WTC11 (cell line): Measurements from ENCODE around the gene MIGA2. TPM values are rescaled to one million over a fixed set of nuclear protein-coding genes. Genes with fewer than 3 reads are reported as not detected.

Experiments
- ATAC-seq: fragments of 200-7000 bp; cut with Tn5 transposase; 2 replicates; pipeline ENCODE4 v1.10.0; 2021; ENCODE audit warnings: mild to moderate bottlenecking, moderate library complexity
- CTCF ChIA-PET: fragments of 300-600 bp; sonication (Branson Sonifier 250); formaldehyde crosslinking; loops from one replicate; lab custom pipeline; 2021; ENCODE audit warnings: antibody characterized with exemption; lab: Charles Lee
- POLR2A ChIA-PET: fragments of 350-600 bp; sonication (Branson Sonifier 250); formaldehyde crosslinking; loops from one replicate; lab custom pipeline; 2021; ENCODE audit warnings: antibody characterized with exemption; lab: Charles Lee
- DNase-seq: peaks from one replicate; pipeline ENCODE4 v3.0.0; 2021; ENCODE audit warnings: low spot score
- H3K27ac Mint-ChIP-seq: 2 replicates; pipeline ENCODE4 v1.8.0; 2021; ENCODE audit warnings: mixed read lengths
- H3K27me3 Mint-ChIP-seq: 2 replicates; pipeline ENCODE4 v1.8.0; 2021; ENCODE audit warnings: low read depth, mild to moderate bottlenecking, moderate library complexity, mixed read lengths
- H3K36me3 Mint-ChIP-seq: 2 replicates; pipeline ENCODE4 v1.8.0; 2021; ENCODE audit warnings: mixed read lengths
- H3K4me1 Mint-ChIP-seq: 2 replicates; pipeline ENCODE4 v1.8.0; 2022; ENCODE audit warnings: mixed read lengths
- H3K4me3 Mint-ChIP-seq: 2 replicates; pipeline ENCODE4 v1.8.0; 2021; ENCODE audit warnings: mild to moderate bottlenecking, moderate library complexity, mixed read lengths
- H3K9me3 Mint-ChIP-seq: 2 replicates; pipeline ENCODE4 v1.8.0; 2021; ENCODE audit warnings: mixed read lengths
- ARID4B ChIP-seq: sonication (generic); formaldehyde crosslinking; IDR thresholded peaks from 2 replicates; pipeline ENCODE4 v1.8.0; 2023; ENCODE audit warnings: missing genetic modification reagents, mild to moderate bottlenecking, borderline replicate concordance
- E2F1 ChIP-seq: sonication (generic); formaldehyde crosslinking; IDR thresholded peaks from 2 replicates; pipeline ENCODE4 v1.8.0; 2022; ENCODE audit warnings: mild to moderate bottlenecking, missing genetic modification reagents
- ERG ChIP-seq: fragments of 250-450 bp; sonication (Bioruptor Pico); IDR thresholded peaks from 2 replicates; pipeline ENCODE4 v1.8.0; 2021; ENCODE audit warnings: mild to moderate bottlenecking
- ESRRA ChIP-seq: sonication (generic); formaldehyde crosslinking; IDR thresholded peaks from 2 replicates; pipeline ENCODE4 v1.8.1; 2022; ENCODE audit warnings: mild to moderate bottlenecking, missing genetic modification reagents, borderline replicate concordance
- FOXP4 ChIP-seq: sonication (generic); formaldehyde crosslinking; IDR thresholded peaks from 2 replicates; pipeline ENCODE4 v1.8.0; 2022; ENCODE audit warnings: mild to moderate bottlenecking, missing genetic modification reagents
- MAX ChIP-seq: sonication (generic); formaldehyde crosslinking; IDR thresholded peaks from 2 replicates; pipeline ENCODE4 v1.8.0; 2022; ENCODE audit warnings: mild to moderate bottlenecking, missing genetic modification reagents
- PRRX2 ChIP-seq: fragments of 250-450 bp; sonication (Bioruptor Pico); IDR thresholded peaks from 2 replicates; pipeline ENCODE4 v1.8.0; 2021; ENCODE audit warnings: mild to moderate bottlenecking
- ZNF512 ChIP-seq: sonication (generic); formaldehyde crosslinking; IDR thresholded peaks from 2 replicates; pipeline ENCODE4 v1.8.1; 2022; ENCODE audit warnings: missing genetic modification reagents, borderline replicate concordance
- ZNF532 ChIP-seq: fragments of 250-450 bp; sonication (Bioruptor Pico); IDR thresholded peaks from 2 replicates; pipeline ENCODE4 v1.9.0; 2021; ENCODE audit warnings: mild to moderate bottlenecking, borderline replicate concordance
- ZSCAN18 ChIP-seq: fragments of 250-450 bp; sonication (Bioruptor Pico); IDR thresholded peaks from 2 replicates; pipeline ENCODE4 v2.1.2; 2022; ENCODE audit warnings: mild to moderate bottlenecking, moderate library complexity
- total RNA-seq: library from RNA; stranded (reverse); gene quantifications from 3 replicates; pipeline ENCODE4 v1.2.3, GENCODE V29; 2021

MIGA2 gene
- total RNA-seq, 1 experiment from 2014 or later, result 61.7 TPM

- TF ChIP-seq ARID4B, result no peak
- no peak for TF ChIP-seq FOXP4 (CRISPR knock-in tag)
- TF ChIP-seq ZSCAN18 (CRISPR knock-in tag), result no peak
- TF ChIP-seq, all 79 proteins: peak for 0
These were observed 17.9 kb downstream of the MIGA2 start (continued) for GRCh38 chr9:129054163-129054851.

GRCh38 chr9:129058965-129059795 is 22.8 kb downstream of the MIGA2 start:
- ATAC-seq (no peak), DNase-seq (no peak)
- H3K9me3 Mint-ChIP-seq, result no peaks in the 10 kb centered on the region
- ChIA-PET POLR2A (interaction anchor here (0.6 kb wide), 1 partner anchor 16 kb away, joined by 6 read pairs; no protein-coding TSS in a partner anchor), CTCF (no interaction called here)
- H3K27ac Mint-ChIP-seq, result no peak overlapping the region
- H3K27me3 Mint-ChIP-seq, result no peaks in the 10 kb centered on the region
- H3K4me3 Mint-ChIP-seq, result no peak overlapping the region
- no peaks in the 10 kb centered on the region for H3K4me1 Mint-ChIP-seq
- peaks cover 9% of the 10 kb centered on the region for H3K36me3 Mint-ChIP-seq
- TF ChIP-seq FOXP4 (CRISPR knock-in tag), result no peak
- no peak for TF ChIP-seq ZNF532 (CRISPR knock-in tag)
- TF ChIP-seq MAX (CRISPR knock-in tag), result no peak
- no peak for TF ChIP-seq PRRX2 (CRISPR knock-in tag)
- no peak for TF ChIP-seq ERG (CRISPR knock-in tag)
- TF ChIP-seq ESRRA, result no peak
- TF ChIP-seq ZSCAN18 (CRISPR knock-in tag), result no peak
- no peak for TF ChIP-seq ZNF512 (CRISPR knock-in tag)
- TF ChIP-seq E2F1, result no peak
